IgD-negative memory B cell (primary cell): ENCODE measurements around the gene SLC25A4. TPM values are rescaled to one million over a fixed set of nuclear protein-coding genes. Genes with fewer than 3 reads are reported as not detected.

Source experiments
- H3K27ac Mint-ChIP-seq, 3 donors: one replicate each; pipeline ENCODE4 v1.8.0; 2020 to 2022; ENCODE audit warnings: mild to moderate bottlenecking in 3 of 3, mixed read lengths in 3 of 3, moderate library complexity in 1 of 3
- H3K27me3 Mint-ChIP-seq: one replicate; pipeline ENCODE4 v1.8.0; 2021; ENCODE audit warnings: mixed read lengths
- H3K36me3 Mint-ChIP-seq: one replicate; pipeline ENCODE4 v1.8.0; 2020; ENCODE audit warnings: mild to moderate bottlenecking, mixed read lengths
- H3K4me1 Mint-ChIP-seq, 3 donors: one replicate each; pipeline ENCODE4 v1.8.0; 2020 to 2022; ENCODE audit warnings: mixed read lengths in 3 of 3, mild to moderate bottlenecking in 1 of 3
- H3K4me3 Mint-ChIP-seq, 4 donors: one replicate each; pipeline ENCODE4 v1.8.0; 2020 to 2022; ENCODE audit warnings: mild to moderate bottlenecking in 4 of 4, mixed read lengths in 4 of 4, moderate library complexity in 3 of 4
- H3K9me3 Mint-ChIP-seq, 3 donors: one replicate each; pipeline ENCODE4 v1.8.0; 2020 to 2021; ENCODE audit warnings: mixed read lengths in 3 of 3, mild to moderate bottlenecking in 1 of 3
- polyA plus RNA-seq: library from polyadenylated mRNA; unstranded; fragments of 300-500 nt; fragmentation: Illumina TruSeq; gene quantifications from one replicate; pipeline ENCODE4 v1.2.3, GENCODE V29; 2021

Gene SLC25A4
- polyA plus RNA-seq, 1 donor from 2014 or later, result 16.6 TPM

- H3K36me3 Mint-ChIP-seq, result no peaks in the 10 kb centered on the region
- peaks cover 3% of the 10 kb centered on the region for H3K27me3 Mint-ChIP-seq
- H3K9me3 Mint-ChIP-seq, result no peaks in the 10 kb centered on the region
- no peak overlapping the region for H3K4me3 Mint-ChIP-seq
- H3K4me1 Mint-ChIP-seq, result peaks cover 0 to 6% (median 2%) of the 10 kb centered on the region in 3 donors
- no peak overlapping the region for H3K27ac Mint-ChIP-seq
These were observed 5.7 kb upstream of the SLC25A4 start for GRCh38 chr4:185137233-185137925.

GRCh38 chr4:185138161-185138560 lies 4.9 kb upstream of the SLC25A4 start:
- peaks cover 0 to 6% (median 4%) of the 10 kb centered on the region in 3 donors for H3K4me1 Mint-ChIP-seq
- no peaks in the 10 kb centered on the region for H3K36me3 Mint-ChIP-seq
- H3K27me3 Mint-ChIP-seq, result peaks cover 3% of the 10 kb centered on the region
- no peak overlapping the region for H3K27ac Mint-ChIP-seq
- H3K4me3 Mint-ChIP-seq, result peak overlapping the region in 1 of 4 donors; percentile 45
- no peaks in the 10 kb centered on the region for H3K9me3 Mint-ChIP-seq

- Mint-ChIP-seq H3K9me3 (no peaks in the 10 kb centered on the region), H3K4me3 (no peak overlapping the region), H3K27me3 (peaks cover 3% of the 10 kb centered on the region), H3K27ac (no peak overlapping the region), H3K4me1 (peaks cover 5 to 13% (median 6%) of the 10 kb centered on the region in 3 donors), H3K36me3 (no peaks in the 10 kb centered on the region)
These were observed 3.3 kb upstream of the SLC25A4 start for GRCh38 chr4:185139736-185140135.

- H3K27ac Mint-ChIP-seq, result peak overlapping the region in 1 of 3 donors; percentile 27
- H3K27me3 Mint-ChIP-seq, result peaks cover 3% of the 10 kb centered on the region
- H3K4me3 Mint-ChIP-seq, result peak overlapping the region in 2 of 4 donors; percentile 70 to 73
These were observed 1.3 kb upstream of the SLC25A4 start for GRCh38 chr4:185141777-185142176.

GRCh38 chr4:185142564-185142911 lies 528 bp upstream of the SLC25A4 start:
- H3K9me3 Mint-ChIP-seq, result no peaks in the 10 kb centered on the region
- H3K27ac Mint-ChIP-seq, result peak overlapping the region; percentile 83 to 92 (median 88)
- H3K4me3 Mint-ChIP-seq, result peak overlapping the region; percentile 91 to 95 (median 92)
- peaks cover 5 to 13% (median 6%) of the 10 kb centered on the region in 3 donors for H3K4me1 Mint-ChIP-seq
- H3K27me3 Mint-ChIP-seq, result peaks cover 3% of the 10 kb centered on the region
- H3K36me3 Mint-ChIP-seq, result peaks cover 2% of the 10 kb centered on the region

More at GRCh38 chr4:185141777-185142176, 1.3 kb upstream of the SLC25A4 start:
- H3K36me3 Mint-ChIP-seq, result no peaks in the 10 kb centered on the region
- no peaks in the 10 kb centered on the region for H3K9me3 Mint-ChIP-seq
- peaks cover 5 to 13% (median 6%) of the 10 kb centered on the region in 3 donors for H3K4me1 Mint-ChIP-seq

GRCh38 chr4:185143601-185143969 lies 519 bp downstream of the SLC25A4 start:
- H3K27me3 Mint-ChIP-seq, result no peaks in the 10 kb centered on the region
- peaks cover 5 to 13% (median 6%) of the 10 kb centered on the region in 3 donors for H3K4me1 Mint-ChIP-seq
- peaks cover 2% of the 10 kb centered on the region for H3K36me3 Mint-ChIP-seq
- H3K9me3 Mint-ChIP-seq, result no peaks in the 10 kb centered on the region
- H3K27ac Mint-ChIP-seq, result peak overlapping the region; percentile 54 to 88 (median 87)
- H3K4me3 Mint-ChIP-seq, result peak overlapping the region; percentile 92 to 95 (median 92)

GRCh38 chr4:185144601-185145240 lies 1.7 kb downstream of the SLC25A4 start:
- Mint-ChIP-seq H3K27me3 (no peaks in the 10 kb centered on the region), H3K36me3 (peaks cover 2% of the 10 kb centered on the region), H3K4me3 (peak overlapping the region; percentile 30 to 92 (median 65)), H3K9me3 (no peaks in the 10 kb centered on the region), H3K27ac (peak overlapping the region in 2 of 3 donors; percentile 54 to 67), H3K4me1 (peaks cover 5 to 13% (median 6%) of the 10 kb centered on the region in 3 donors)

- Mint-ChIP-seq H3K27me3 (no peaks in the 10 kb centered on the region), H3K9me3 (no peaks in the 10 kb centered on the region), H3K36me3 (peaks cover 2% of the 10 kb centered on the region), H3K4me3 (peak overlapping the region in 1 of 4 donors; percentile 92), H3K4me1 (peaks cover 5 to 13% (median 6%) of the 10 kb centered on the region in 3 donors), H3K27ac (peak overlapping the region in 1 of 3 donors; percentile 54)
These were observed 2.5 kb downstream of the SLC25A4 start for GRCh38 chr4:185145572-185145971.

- no peaks in the 10 kb centered on the region for H3K9me3 Mint-ChIP-seq
- H3K36me3 Mint-ChIP-seq, result peaks cover 9% of the 10 kb centered on the region
- peaks cover 0 to 3% (median 2%) of the 10 kb centered on the region in 3 donors for H3K4me1 Mint-ChIP-seq
- peak overlapping the region in 1 of 3 donors; percentile 23 for H3K27ac Mint-ChIP-seq
- H3K4me3 Mint-ChIP-seq, result no peak overlapping the region
- H3K27me3 Mint-ChIP-seq, result no peaks in the 10 kb centered on the region
These were observed 6.3 kb downstream of the SLC25A4 start for GRCh38 chr4:185149392-185149791.

GRCh38 chr4:185151296-185151695 lies 8.2 kb downstream of the SLC25A4 start:
- no peaks in the 10 kb centered on the region for H3K9me3 Mint-ChIP-seq
- no peak overlapping the region for H3K27ac Mint-ChIP-seq
- no peaks in the 10 kb centered on the region for H3K27me3 Mint-ChIP-seq
- peaks cover 0 to 3% (median 0%) of the 10 kb centered on the region in 3 donors for H3K4me1 Mint-ChIP-seq
- H3K36me3 Mint-ChIP-seq, result peaks cover 14% of the 10 kb centered on the region
- no peak overlapping the region for H3K4me3 Mint-ChIP-seq

GRCh38 chr4:185165605-185166063 lies 22.6 kb downstream of the SLC25A4 start:
- Mint-ChIP-seq H3K27me3 (no peaks in the 10 kb centered on the region), H3K9me3 (no peaks in the 10 kb centered on the region), H3K27ac (peak overlapping the region in 1 of 3 donors; percentile 24), H3K4me1 (peaks cover 6 to 11% (median 10%) of the 10 kb centered on the region in 3 donors), H3K36me3 (peaks cover 2% of the 10 kb centered on the region), H3K4me3 (no peak overlapping the region)

- H3K36me3 Mint-ChIP-seq, result peaks cover 2% of the 10 kb centered on the region
- no peaks in the 10 kb centered on the region for H3K27me3 Mint-ChIP-seq
- no peak overlapping the region for H3K27ac Mint-ChIP-seq
- no peak overlapping the region for H3K4me3 Mint-ChIP-seq
- H3K9me3 Mint-ChIP-seq, result no peaks in the 10 kb centered on the region
- peaks cover 14 to 19% (median 15%) of the 10 kb centered on the region in 3 donors for H3K4me1 Mint-ChIP-seq
These were observed 24.2 kb downstream of the SLC25A4 start for GRCh38 chr4:185167234-185167633.

GRCh38 chr4:185171373-185172071 lies 28.5 kb downstream of the SLC25A4 start:
- H3K4me1 Mint-ChIP-seq, result peaks cover 6 to 12% (median 11%) of the 10 kb centered on the region in 3 donors
- H3K9me3 Mint-ChIP-seq, result no peaks in the 10 kb centered on the region
- H3K27me3 Mint-ChIP-seq, result no peaks in the 10 kb centered on the region
- peak overlapping the region in 1 of 3 donors; percentile 18 for H3K27ac Mint-ChIP-seq
- H3K4me3 Mint-ChIP-seq, result no peak overlapping the region
- peaks cover 5% of the 10 kb centered on the region for H3K36me3 Mint-ChIP-seq

- Mint-ChIP-seq H3K27me3 (no peaks in the 10 kb centered on the region), H3K9me3 (no peaks in the 10 kb centered on the region), H3K4me3 (no peak overlapping the region), H3K4me1 (peaks cover under 1 to 5% (median 2%) of the 10 kb centered on the region in 3 donors), H3K36me3 (peaks cover 1% of the 10 kb centered on the region), H3K27ac (no peak overlapping the region)
These were observed 36.4 kb downstream of the SLC25A4 start for GRCh38 chr4:185179488-185179887.

GRCh38 chr4:185182239-185182638 lies 39.2 kb downstream of the SLC25A4 start:
- peaks cover 2 to 16% (median 7%) of the 10 kb centered on the region in 3 donors for H3K4me1 Mint-ChIP-seq
- H3K27me3 Mint-ChIP-seq, result no peaks in the 10 kb centered on the region
- peak overlapping the region in 1 of 3 donors; percentile 54 for H3K27ac Mint-ChIP-seq
- H3K4me3 Mint-ChIP-seq, result no peak overlapping the region
- no peaks in the 10 kb centered on the region for H3K9me3 Mint-ChIP-seq
- H3K36me3 Mint-ChIP-seq, result no peaks in the 10 kb centered on the region
